GM11168 (cell line): ENCODE measurements around the gene USP37.

Experiments
- in situ Hi-C: fragments of 300-500 bp; cut with MboI; formaldehyde crosslinking; loops from one replicate; pipeline ENCODE4 v1.12.0; 2022; ENCODE audit warnings: low sequenced_read_pairs; ENCODE audit not compliant: unreplicated experiment

Gene USP37

GRCh38 chr2:218478544-218478943 lies 89.6 kb downstream of the USP37 start:
- in situ Hi-C loops = no loop called here

- in situ Hi-C loops = no loop called here
Measured at GRCh38 chr2:218477247-218477646, 90.9 kb downstream of the USP37 start.

GRCh38 chr2:218476676-218477075 lies 91.5 kb downstream of the USP37 start:
- in situ Hi-C loops = no loop called here

- in situ Hi-C loops = no loop called here
Measured at GRCh38 chr2:218474527-218474926, 93.6 kb downstream of the USP37 start.

- in situ Hi-C loops = no loop called here
Measured at GRCh38 chr2:218472988-218473387, 95.2 kb downstream of the USP37 start.

GRCh38 chr2:218471982-218472381 lies 96.2 kb downstream of the USP37 start:
- in situ Hi-C loops = no loop called here

- in situ Hi-C loops = no loop called here
Measured at GRCh38 chr2:218471036-218471435, 97.1 kb downstream of the USP37 start.

GRCh38 chr2:218470448-218470847 lies 97.7 kb downstream of the USP37 start:
- in situ Hi-C loops = no loop called here

- in situ Hi-C loops = no loop called here
Measured at GRCh38 chr2:218465987-218466633, 102.0 kb downstream of the USP37 start.

- in situ Hi-C loops = no loop called here
Measured at GRCh38 chr2:218458598-218458997, 109.6 kb downstream of the USP37 start.

- in situ Hi-C loops = no loop called here
Measured at GRCh38 chr2:218456849-218457248, 111.3 kb downstream of the USP37 start.

- in situ Hi-C loops = no loop called here
Measured at GRCh38 chr2:218452079-218452478, 116.1 kb downstream of the USP37 start.

- in situ Hi-C loops = no loop called here
Measured at GRCh38 chr2:218448934-218449333, 119.2 kb downstream of the USP37 start.

- in situ Hi-C loops = no loop called here
Measured at GRCh38 chr2:218447072-218447471, 121.1 kb downstream of the USP37 start.

- in situ Hi-C loops = no loop called here
Measured at GRCh38 chr2:218446547-218446946, 121.6 kb downstream of the USP37 start.

GRCh38 chr2:218445602-218446001 lies 122.5 kb downstream of the USP37 start:
- in situ Hi-C loops = no loop called here

- in situ Hi-C loops = no loop called here
Measured at GRCh38 chr2:218444692-218445357, 123.3 kb downstream of the USP37 start.

- in situ Hi-C loops = no loop called here
Measured at GRCh38 chr2:218438596-218438995, 129.6 kb downstream of the USP37 start.

- in situ Hi-C loops = no loop called here
Measured at GRCh38 chr2:218437969-218438368, 130.2 kb downstream of the USP37 start.

GRCh38 chr2:218436992-218437391 lies 131.2 kb downstream of the USP37 start:
- in situ Hi-C loops = no loop called here

- in situ Hi-C loops = no loop called here
Measured at GRCh38 chr2:218435003-218435982, 132.9 kb downstream of the USP37 start.
